ENCODE data around the gene TMEM123.
"Not testable (repeated sequence)": the region's sequence is repeated elsewhere in the genome, so short reads cannot be mapped to it uniquely, and the experiment has no call there.

Gene TMEM123

GRCh38 chr11:102447941-102448868 is 4.4 kb downstream of the TMEM123 start:
- DNase-seq = no peak

GRCh38 chr11:102447193-102447592 is 5.4 kb downstream of the TMEM123 start:
- DNase-seq = no peak

DNA sequence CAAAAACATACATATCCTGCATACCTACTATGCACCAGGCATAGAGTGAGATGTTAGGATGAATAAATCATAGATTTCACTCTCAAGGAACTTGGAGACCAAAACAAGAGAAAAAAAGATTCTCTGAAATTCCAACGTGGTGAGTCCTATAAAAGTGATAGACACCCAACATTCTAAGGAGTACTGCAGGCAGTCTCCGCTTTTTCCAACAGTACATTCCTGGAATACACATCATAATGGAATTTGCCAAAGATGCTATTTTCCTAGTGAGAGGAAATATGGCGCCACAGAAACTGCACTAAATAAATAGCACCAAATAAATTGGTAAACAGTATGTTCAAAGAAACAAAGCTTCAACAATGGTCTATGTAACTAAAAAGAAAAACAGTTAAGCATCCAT is 6.0 kb downstream of the TMEM123 start:
- DNase-seq = no peak

DNA sequence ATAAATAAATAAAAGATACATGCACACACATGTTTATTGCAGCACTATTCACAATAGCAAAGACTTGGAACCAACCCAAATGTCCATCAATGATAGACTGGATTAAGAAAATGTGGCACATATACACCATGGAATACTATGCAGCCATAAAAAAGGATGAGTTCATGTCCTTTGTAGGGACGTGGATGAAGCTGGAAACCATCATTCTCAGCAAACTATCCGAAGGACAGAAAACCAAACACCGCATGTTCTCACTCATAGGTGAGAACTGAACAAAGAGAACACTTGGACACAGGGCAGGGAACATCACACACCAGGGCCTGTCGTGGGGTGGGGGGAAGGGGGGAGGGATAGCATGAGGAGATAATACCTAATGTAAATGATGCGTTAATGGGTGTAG is 7.9 kb downstream of the TMEM123 start:
- not testable (repeated sequence) for DNase-seq

- not testable (repeated sequence) for DNase-seq
Observed at GRCh38 chr11:102444142-102444541, 8.4 kb downstream of the TMEM123 start.

GRCh38 chr11:102439063-102439363 is 13.6 kb downstream of the TMEM123 start:
- not testable (repeated sequence) for DNase-seq

DNA sequence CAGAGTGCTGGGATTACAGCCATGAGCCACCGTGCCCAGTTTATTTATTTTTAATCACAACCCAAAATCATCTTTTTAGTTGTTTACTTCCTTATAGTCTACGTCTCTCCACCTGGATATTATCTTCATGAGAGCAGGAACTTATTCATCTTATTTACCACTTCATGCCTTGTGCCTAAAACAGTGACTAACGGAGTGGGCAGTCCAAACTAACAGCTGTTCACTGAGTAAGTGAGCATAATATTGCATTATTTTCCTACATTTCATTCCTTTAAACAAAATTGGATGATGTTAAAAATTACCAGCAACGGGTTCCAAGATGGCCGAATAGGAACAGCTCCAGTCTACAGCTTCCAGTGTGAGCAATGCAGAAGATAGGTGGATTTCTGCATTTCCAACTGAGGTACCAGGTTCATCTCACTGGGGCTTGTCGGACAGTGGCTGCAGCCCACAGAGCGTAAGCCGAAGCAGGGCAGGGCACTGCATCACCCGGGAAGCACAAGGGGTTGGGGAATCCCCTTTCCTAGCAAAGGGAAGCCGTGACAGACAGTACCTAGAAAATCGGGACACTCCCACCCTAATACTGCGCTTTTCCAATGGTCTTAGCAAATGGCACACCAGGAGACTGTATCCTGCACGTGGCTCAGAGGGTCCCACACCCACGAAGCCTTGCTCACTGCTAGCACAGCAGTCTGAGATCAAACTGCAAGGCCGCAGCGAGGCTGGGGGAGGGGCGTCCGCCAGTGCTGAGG is 14.1 kb downstream of the TMEM123 start:
- DNase-seq = no peak

DNA sequence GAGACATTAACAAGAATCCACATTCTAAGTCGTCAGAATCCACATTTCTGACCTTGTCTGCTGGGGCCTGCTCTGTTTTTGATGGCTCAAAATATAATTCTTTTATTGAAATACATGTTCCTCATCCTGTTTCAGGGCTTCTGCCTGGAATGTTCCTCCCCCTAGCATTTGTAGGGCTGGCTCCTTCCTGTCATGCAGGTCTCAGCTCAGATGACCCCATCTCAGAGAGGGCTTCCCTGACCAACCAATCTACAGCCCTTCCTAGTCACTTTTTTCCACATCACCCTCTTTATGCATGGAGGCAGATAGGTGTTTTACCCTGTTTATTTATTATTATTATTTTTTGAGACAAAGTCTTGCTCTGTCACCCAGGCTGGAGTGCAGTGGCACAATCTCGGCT is 14.8 kb downstream of the TMEM123 start:
- no peak for DNase-seq

GRCh38 chr11:102436976-102437375 is 15.6 kb downstream of the TMEM123 start:
- no peak for DNase-seq

DNA sequence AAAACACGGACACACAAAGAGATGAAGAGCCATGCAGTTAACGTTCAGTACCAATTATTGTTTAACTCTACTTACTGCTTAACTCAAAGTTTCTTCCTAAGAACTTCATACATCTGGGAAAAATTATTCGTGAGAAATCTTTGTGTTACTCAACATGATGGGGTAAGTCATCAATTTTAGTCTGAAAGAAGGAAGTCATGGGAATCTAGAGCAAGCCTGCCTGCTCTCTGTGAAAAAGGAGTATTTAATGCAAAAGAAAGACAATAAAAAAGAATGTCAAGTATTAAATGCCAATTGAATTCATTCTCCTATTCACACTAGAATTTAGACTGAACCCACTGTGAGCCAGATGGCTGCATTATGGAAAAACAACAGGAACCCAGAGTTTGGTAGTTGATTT is 16.0 kb downstream of the TMEM123 start:
- no peak for DNase-seq

DNA sequence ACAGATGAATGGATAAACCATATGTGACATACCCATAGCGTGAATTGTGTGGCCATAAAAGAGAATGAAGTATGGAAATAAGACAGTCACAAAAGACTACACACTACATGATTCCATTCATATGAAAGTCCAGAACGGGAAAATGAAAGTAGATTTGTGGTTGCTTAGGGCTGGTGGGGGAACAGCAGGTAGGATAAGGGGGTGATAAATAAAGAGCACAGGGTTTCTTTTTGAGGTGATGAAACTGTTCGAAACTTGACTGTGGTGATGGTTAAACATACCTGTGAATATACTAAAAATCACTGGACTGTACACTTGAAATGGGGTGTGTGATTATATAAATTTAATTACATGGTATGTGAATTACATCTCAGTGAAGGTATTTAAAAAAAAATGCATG is 16.9 kb downstream of the TMEM123 start:
- DNase-seq = no peak

GRCh38 chr11:102433571-102433970 is 19.0 kb downstream of the TMEM123 start:
- DNase-seq = not testable (repeated sequence)

GRCh38 chr11:102432560-102432959 is 20.0 kb downstream of the TMEM123 start:
- DNase-seq = not testable (repeated sequence)

GRCh38 chr11:102431404-102431803 is 21.2 kb downstream of the TMEM123 start:
- no peak for DNase-seq

GRCh38 chr11:102430158-102430836 is 22.3 kb downstream of the TMEM123 start:
- DNase-seq = peak; percentile 34 to 35

- no peak for DNase-seq
Observed at GRCh38 chr11:102429691-102430090, 22.9 kb downstream of the TMEM123 start.

GRCh38 chr11:102429226-102429625 is 23.3 kb downstream of the TMEM123 start:
- DNase-seq = no peak

- no peak for DNase-seq
Observed at GRCh38 chr11:102428696-102429095, 23.9 kb downstream of the TMEM123 start.

- no peak for DNase-seq
Observed at GRCh38 chr11:102427068-102427467, 25.5 kb downstream of the TMEM123 start.

DNA sequence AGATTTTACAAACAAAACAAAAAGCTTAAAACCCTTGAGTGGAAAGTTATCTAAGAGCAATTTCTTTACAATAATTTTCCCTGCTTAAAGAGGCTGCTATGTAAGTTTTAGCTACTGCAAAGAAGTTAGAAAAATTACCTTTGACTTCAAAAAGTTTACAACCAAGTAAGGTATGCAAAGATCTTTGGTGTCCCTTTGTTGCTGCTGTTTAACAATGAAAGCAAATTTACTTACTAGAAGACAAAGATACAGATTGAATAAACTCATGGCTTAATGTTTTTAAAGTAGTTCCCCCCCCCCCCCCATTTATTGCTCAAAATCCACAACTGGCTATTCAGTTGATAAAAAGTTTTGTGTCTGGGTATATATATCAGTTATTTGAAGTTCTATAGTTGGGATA is 26.0 kb downstream of the TMEM123 start:
- DNase-seq = no peak

DNA sequence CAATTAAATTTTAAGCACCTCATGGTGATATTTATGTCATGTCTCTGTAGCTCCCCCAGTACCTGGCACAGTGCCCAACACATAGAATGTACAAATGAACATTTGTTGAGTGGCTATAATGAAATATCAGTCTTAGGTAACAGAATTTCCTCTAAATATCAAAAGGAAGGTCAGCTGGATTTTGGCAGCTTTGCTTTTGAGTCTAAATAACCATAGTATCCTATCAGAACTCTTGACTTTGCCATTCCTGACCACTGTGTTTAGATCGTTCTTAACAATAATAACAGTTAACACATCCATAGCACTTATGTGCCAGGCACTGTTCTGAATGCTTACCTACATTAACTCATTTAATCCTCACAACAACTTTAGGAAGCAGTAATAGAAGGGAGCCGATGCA is 26.6 kb downstream of the TMEM123 start:
- DNase-seq = no peak

DNA sequence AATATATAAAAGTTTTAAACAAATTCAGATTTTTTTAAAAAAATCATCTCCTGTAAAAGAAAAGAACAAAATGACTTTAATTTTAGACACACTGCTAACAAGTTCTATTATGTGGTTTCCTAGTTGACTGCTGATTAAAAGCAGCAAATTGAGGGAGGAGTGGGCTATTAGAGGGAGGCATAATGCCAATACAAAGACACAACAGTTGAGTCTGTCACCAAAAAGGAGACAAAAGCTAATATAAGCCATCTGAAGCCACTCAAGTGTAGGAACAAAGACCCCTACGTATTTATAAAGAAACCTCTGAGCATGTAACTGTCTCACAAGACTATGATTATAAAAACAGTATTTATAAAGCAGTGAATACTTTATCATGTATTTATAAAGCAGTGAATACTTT is 28.6 kb downstream of the TMEM123 start:
- DNase-seq = no peak
